K562 (cell line): ENCODE data around the gene SYT13. TPM values are rescaled to one million over a fixed set of nuclear protein-coding genes. Genes with fewer than 3 reads are reported as not detected.

ENCODE experiments used
- C11orf30 ChIP-seq: fragments of 450-650 bp; IDR thresholded peaks from 2 replicates; pipeline ENCODE4 v1.6.1; 2016; ENCODE audit warnings: low read depth, mild to moderate bottlenecking
- CXXC5 ChIP-seq: fragments of 250-450 bp; sonication (Bioruptor Pico); IDR thresholded peaks from 2 replicates; pipeline ENCODE4 v1.8.0; 2022; ENCODE audit warnings: inconsistent platforms, mild to moderate bottlenecking, moderate library complexity
- NCOA6 ChIP-seq: fragments of 450-650 bp; IDR thresholded peaks from 2 replicates; pipeline ENCODE4 v1.6.1; 2017; ENCODE audit warnings: mild to moderate bottlenecking
- POLR2AphosphoS2 ChIP-seq: IDR thresholded peaks from 2 replicates; pipeline ENCODE4 v1.6.1; 2012; ENCODE audit warnings: low read length, improper control_type of control experiment
- POLR3G ChIP-seq: IDR thresholded peaks from 2 replicates; pipeline ENCODE4 v1.6.1; 2011; ENCODE audit not compliant: insufficient read length, insufficient replicate concordance; ENCODE audit errors: extremely low read depth
- SMAD3 ChIP-seq: fragments of 450-650 bp; formaldehyde crosslinking; conservative IDR thresholded peaks from 2 replicates; pipeline ENCODE4 v1.4.0; 2020; ENCODE audit warnings: mild to moderate bottlenecking
- SMARCA5 ChIP-seq: fragments of 450-650 bp; IDR thresholded peaks from 2 replicates; pipeline ENCODE4 v1.6.1; 2016
- XRCC5 ChIP-seq: fragments of 200-400 bp; formaldehyde crosslinking; IDR thresholded peaks from 2 replicates; pipeline ENCODE4 v1.6.1; 2017; ENCODE audit warnings: low read depth, mild to moderate bottlenecking, low read length
- ZNF224 ChIP-seq: sonication (generic); formaldehyde crosslinking; IDR thresholded peaks from 2 replicates; pipeline ENCODE4 v1.8.0; 2022; ENCODE audit warnings: mild to moderate bottlenecking, missing genetic modification reagents
- polyA plus RNA-seq, 8 experiments: library from polyadenylated mRNA; depleted of rRNA in 4 of 8; stranded (reverse) in 5 of 8; unstranded in 3 of 8; fragments of >200 nt; fragmentation: Nextera tagmentation in 2 of 8; fragmentation: Illumina TruSeq in 1 of 8; extraction: Ambion mirVana in 2 of 8; extraction: Trizol in 1 of 8; gene quantifications; 2 replicates each; pipeline versions ENCODE4 v1.2.1 to v1.2.3, GENCODE V29; 2011 to 2014; ENCODE audit warnings: inconsistent platforms in 1 of 8, missing spikeins in 1 of 8
- total RNA-seq, 7 experiments: library from RNA; depleted of rRNA in 6 of 7; stranded (reverse); fragments of >200 nt in 6 of 7; fragmentation: Illumina TruSeq in 2 of 7; extraction: Trizol in 2 of 7; gene quantifications; 2 replicates each; pipeline versions ENCODE4 v1.2.1 to v1.2.3, GENCODE V29; 2011 to 2021; ENCODE audit warnings: low replicate concordance in 1 of 7
- TF ChIP-seq, protein P1 (sequence below): fragments of 200-600 bp; sonication (generic); IDR thresholded peaks from one replicate; pipeline ENCODE4 v1.6.1; 2012; ENCODE audit warnings: mild to moderate bottlenecking, low read depth, low read length, inconsistent platforms
- TF ChIP-seq, protein P2 (sequence below): fragments of 450-650 bp; IDR thresholded peaks from 2 replicates; pipeline ENCODE4 v1.6.1; 2018; ENCODE audit warnings: mild to moderate bottlenecking, low read depth; ENCODE audit not compliant: partially characterized antibody
- TF ChIP-seq, protein P3 (sequence below): fragments of 200-800 bp; sonication (Bioruptor generic); IDR thresholded peaks from 2 replicates; pipeline ENCODE4 v1.6.1; 2017; ENCODE audit warnings: missing genetic modification characterization, missing compliant biosample characterization

SYT13 gene
- total and polyA plus RNA-seq, 9 of the 15 experiments (the other 6 are each of a cell fraction or from before 2014, with no cell fraction given), result under 0.01 to 0.13 (median 0.08) TPM; not detected in 2

DNA sequence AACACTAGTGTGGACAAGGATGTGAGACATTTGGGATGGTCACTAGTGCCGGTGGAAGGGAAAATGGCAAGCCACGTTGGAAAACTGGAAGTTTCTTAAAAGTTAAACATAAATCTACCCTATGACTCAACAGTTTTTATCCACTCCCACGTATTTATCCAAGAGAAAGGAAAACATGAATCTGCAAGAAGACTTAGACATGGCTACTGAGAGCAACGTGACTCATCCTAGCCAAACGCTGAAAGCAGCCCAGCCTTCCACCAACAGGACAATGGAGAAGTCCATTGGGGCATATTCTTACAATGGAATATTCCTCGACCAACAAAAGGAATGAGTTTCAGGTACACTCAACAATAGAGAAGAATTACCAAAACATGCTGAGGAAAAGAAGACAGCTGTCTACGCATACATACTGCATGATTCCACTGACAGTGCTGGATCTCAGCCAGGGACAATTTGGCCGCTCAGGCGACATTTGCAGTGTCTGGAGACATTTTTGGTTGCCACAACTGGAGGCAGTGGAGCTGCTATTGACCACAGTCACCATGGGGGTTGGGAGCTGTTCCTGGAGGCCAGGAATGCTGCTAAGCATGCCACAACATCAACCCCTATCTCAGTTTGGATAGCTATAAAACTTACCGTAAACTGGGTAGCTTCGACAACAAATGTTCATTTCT lies 21.2 kb downstream of the SYT13 start (continued):
- TF ChIP-seq, protein P1, sequence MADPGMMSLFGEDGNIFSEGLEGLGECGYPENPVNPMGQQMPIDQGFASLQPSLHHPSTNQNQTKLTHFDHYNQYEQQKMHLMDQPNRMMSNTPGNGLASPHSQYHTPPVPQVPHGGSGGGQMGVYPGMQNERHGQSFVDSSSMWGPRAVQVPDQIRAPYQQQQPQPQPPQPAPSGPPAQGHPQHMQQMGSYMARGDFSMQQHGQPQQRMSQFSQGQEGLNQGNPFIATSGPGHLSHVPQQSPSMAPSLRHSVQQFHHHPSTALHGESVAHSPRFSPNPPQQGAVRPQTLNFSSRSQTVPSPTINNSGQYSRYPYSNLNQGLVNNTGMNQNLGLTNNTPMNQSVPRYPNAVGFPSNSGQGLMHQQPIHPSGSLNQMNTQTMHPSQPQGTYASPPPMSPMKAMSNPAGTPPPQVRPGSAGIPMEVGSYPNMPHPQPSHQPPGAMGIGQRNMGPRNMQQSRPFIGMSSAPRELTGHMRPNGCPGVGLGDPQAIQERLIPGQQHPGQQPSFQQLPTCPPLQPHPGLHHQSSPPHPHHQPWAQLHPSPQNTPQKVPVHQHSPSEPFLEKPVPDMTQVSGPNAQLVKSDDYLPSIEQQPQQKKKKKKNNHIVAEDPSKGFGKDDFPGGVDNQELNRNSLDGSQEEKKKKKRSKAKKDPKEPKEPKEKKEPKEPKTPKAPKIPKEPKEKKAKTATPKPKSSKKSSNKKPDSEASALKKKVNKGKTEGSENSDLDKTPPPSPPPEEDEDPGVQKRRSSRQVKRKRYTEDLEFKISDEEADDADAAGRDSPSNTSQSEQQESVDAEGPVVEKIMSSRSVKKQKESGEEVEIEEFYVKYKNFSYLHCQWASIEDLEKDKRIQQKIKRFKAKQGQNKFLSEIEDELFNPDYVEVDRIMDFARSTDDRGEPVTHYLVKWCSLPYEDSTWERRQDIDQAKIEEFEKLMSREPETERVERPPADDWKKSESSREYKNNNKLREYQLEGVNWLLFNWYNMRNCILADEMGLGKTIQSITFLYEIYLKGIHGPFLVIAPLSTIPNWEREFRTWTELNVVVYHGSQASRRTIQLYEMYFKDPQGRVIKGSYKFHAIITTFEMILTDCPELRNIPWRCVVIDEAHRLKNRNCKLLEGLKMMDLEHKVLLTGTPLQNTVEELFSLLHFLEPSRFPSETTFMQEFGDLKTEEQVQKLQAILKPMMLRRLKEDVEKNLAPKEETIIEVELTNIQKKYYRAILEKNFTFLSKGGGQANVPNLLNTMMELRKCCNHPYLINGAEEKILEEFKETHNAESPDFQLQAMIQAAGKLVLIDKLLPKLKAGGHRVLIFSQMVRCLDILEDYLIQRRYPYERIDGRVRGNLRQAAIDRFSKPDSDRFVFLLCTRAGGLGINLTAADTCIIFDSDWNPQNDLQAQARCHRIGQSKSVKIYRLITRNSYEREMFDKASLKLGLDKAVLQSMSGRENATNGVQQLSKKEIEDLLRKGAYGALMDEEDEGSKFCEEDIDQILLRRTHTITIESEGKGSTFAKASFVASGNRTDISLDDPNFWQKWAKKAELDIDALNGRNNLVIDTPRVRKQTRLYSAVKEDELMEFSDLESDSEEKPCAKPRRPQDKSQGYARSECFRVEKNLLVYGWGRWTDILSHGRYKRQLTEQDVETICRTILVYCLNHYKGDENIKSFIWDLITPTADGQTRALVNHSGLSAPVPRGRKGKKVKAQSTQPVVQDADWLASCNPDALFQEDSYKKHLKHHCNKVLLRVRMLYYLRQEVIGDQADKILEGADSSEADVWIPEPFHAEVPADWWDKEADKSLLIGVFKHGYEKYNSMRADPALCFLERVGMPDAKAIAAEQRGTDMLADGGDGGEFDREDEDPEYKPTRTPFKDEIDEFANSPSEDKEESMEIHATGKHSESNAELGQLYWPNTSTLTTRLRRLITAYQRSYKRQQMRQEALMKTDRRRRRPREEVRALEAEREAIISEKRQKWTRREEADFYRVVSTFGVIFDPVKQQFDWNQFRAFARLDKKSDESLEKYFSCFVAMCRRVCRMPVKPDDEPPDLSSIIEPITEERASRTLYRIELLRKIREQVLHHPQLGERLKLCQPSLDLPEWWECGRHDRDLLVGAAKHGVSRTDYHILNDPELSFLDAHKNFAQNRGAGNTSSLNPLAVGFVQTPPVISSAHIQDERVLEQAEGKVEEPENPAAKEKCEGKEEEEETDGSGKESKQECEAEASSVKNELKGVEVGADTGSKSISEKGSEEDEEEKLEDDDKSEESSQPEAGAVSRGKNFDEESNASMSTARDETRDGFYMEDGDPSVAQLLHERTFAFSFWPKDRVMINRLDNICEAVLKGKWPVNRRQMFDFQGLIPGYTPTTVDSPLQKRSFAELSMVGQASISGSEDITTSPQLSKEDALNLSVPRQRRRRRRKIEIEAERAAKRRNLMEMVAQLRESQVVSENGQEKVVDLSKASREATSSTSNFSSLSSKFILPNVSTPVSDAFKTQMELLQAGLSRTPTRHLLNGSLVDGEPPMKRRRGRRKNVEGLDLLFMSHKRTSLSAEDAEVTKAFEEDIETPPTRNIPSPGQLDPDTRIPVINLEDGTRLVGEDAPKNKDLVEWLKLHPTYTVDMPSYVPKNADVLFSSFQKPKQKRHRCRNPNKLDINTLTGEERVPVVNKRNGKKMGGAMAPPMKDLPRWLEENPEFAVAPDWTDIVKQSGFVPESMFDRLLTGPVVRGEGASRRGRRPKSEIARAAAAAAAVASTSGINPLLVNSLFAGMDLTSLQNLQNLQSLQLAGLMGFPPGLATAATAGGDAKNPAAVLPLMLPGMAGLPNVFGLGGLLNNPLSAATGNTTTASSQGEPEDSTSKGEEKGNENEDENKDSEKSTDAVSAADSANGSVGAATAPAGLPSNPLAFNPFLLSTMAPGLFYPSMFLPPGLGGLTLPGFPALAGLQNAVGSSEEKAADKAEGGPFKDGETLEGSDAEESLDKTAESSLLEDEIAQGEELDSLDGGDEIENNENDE, result no peak
- TF ChIP-seq XRCC5 (no peak), SMARCA5 (no peak), C11orf30 (peak; percentile 36; the same call in 1 of the 2 replicates), POLR3G (no peak), ZNF224 (no peak), CXXC5 (CRISPR knock-in tag) (no peak), POLR2AphosphoS2 (no peak), NCOA6 (no peak), SMAD3 (CRISPR knock-in tag) (no peak)
- TF ChIP-seq, protein P2, sequence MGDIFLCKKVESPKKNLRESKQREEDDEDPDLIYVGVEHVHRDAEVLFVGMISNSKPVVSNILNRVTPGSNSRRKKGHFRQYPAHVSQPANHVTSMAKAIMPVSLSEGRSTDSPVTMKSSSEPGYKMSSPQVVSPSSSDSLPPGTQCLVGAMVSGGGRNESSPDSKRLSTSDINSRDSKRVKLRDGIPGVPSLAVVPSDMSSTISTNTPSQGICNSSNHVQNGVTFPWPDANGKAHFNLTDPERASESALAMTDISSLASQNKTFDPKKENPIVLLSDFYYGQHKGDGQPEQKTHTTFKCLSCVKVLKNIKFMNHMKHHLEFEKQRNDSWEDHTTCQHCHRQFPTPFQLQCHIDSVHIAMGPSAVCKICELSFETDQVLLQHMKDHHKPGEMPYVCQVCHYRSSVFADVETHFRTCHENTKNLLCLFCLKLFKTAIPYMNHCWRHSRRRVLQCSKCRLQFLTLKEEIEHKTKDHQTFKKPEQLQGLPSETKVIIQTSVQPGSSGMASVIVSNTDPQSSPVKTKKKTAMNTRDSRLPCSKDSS, result no peak
- TF ChIP-seq, protein P3, sequence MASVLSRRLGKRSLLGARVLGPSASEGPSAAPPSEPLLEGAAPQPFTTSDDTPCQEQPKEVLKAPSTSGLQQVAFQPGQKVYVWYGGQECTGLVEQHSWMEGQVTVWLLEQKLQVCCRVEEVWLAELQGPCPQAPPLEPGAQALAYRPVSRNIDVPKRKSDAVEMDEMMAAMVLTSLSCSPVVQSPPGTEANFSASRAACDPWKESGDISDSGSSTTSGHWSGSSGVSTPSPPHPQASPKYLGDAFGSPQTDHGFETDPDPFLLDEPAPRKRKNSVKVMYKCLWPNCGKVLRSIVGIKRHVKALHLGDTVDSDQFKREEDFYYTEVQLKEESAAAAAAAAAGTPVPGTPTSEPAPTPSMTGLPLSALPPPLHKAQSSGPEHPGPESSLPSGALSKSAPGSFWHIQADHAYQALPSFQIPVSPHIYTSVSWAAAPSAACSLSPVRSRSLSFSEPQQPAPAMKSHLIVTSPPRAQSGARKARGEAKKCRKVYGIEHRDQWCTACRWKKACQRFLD (CRISPR knock-in tag), result no peak
